K562 (cell line): ENCODE data around the gene DUSP9.

ENCODE experiments used
- CREB1 ChIP-seq, 2 experiments: sonication (generic) in 1 of 2; formaldehyde crosslinking in 1 of 2; IDR thresholded peaks; 2 replicates each; pipeline versions ENCODE4 v1.6.1 to v1.8.0; 2012 to 2022; ENCODE audit warnings: inconsistent platforms in 1 of 2, mild to moderate bottlenecking in 1 of 2, missing genetic modification reagents in 1 of 2, moderate library complexity in 1 of 2
- JUNB ChIP-seq: fragments of 450-650 bp; formaldehyde crosslinking; conservative IDR thresholded peaks from 2 replicates; pipeline ENCODE4 v1.4.0; 2020; ENCODE audit warnings: mild to moderate bottlenecking
- NR4A1 ChIP-seq, 2 experiments: fragments of 250-450 bp in 1 of 2; fragments of 450-650 bp in 1 of 2; sonication (Bioruptor Pico) in 1 of 2; IDR thresholded peaks; 2 replicates each; pipeline versions ENCODE4 v1.4.0 to v1.6.1; 2016 to 2020; ENCODE audit warnings: mild to moderate bottlenecking in 2 of 2, missing compliant biosample characterization in 1 of 2, missing genetic modification characterization in 1 of 2, moderate library complexity in 1 of 2
- PHF8 ChIP-seq: fragments of 200-600 bp; sonication (generic); IDR thresholded peaks from 2 replicates; pipeline ENCODE4 v1.6.1; 2012; ENCODE audit warnings: mixed run types, mild to moderate bottlenecking, inconsistent platforms, low read length, moderate library complexity, borderline replicate concordance
- SNAPC5 ChIP-seq: fragments of 250-450 bp; sonication (Bioruptor Pico); IDR thresholded peaks from 2 replicates; pipeline ENCODE4 v1.8.0; 2021; ENCODE audit warnings: moderate library complexity, mild to moderate bottlenecking, inconsistent platforms
- SRSF9 ChIP-seq: fragments of 200-400 bp; formaldehyde crosslinking; IDR thresholded peaks from 2 replicates; pipeline ENCODE4 v1.6.1; 2017; ENCODE audit warnings: low read depth, low read length, borderline replicate concordance
- TBP ChIP-seq: optimal IDR thresholded peaks from 2 replicates; pipeline ENCODE3; 2011; ENCODE audit warnings: low read depth, low read length, improper control_type of control experiment
- YY1 ChIP-seq, 3 experiments: IDR thresholded peaks; 2 replicates each; pipeline ENCODE4 v1.6.1; 2011; ENCODE audit warnings: low read length in 2 of 3, mild to moderate bottlenecking in 2 of 3, moderate library complexity in 2 of 3, borderline replicate concordance in 1 of 3, control low read depth in 1 of 3, low read depth in 1 of 3; ENCODE audit not compliant: insufficient read depth in 3 of 3, insufficient replicate concordance in 2 of 3, control insufficient read depth in 1 of 3, insufficient read length in 1 of 3; ENCODE audit errors: extremely low read depth in 1 of 3
- ZBTB43 ChIP-seq: sonication (generic); formaldehyde crosslinking; IDR thresholded peaks from 2 replicates; pipeline ENCODE4 v1.8.0; 2023; ENCODE audit warnings: mild to moderate bottlenecking, missing genetic modification reagents

- TF ChIP-seq SRSF9, result no peak
- TF ChIP-seq ZBTB43 (CRISPR knock-in tag), result no peak
- TF ChIP-seq YY1 (IDR thresholded peaks at IDR 0.05; ENCODE audit: borderline replicate concordance in 1 of 3, control insufficient read depth in 1 of 3, extremely low read depth in 1 of 3, insufficient read depth in 3 of 3, insufficient read length in 1 of 3, insufficient replicate concordance in 2 of 3, low read depth in 1 of 3, low read length in 2 of 3), result no peak
- no peak for TF ChIP-seq JUNB (CRISPR knock-in tag)
- TF ChIP-seq NR4A1 (CRISPR knock-in tag; IDR thresholded peaks at IDR 0.05), result no peak
- TF ChIP-seq NR4A1 (tag; IDR thresholded peaks at IDR 0.05), result no peak
- no peak for TF ChIP-seq TBP
- TF ChIP-seq PHF8, result no peak
- no peak for TF ChIP-seq CREB1 (IDR thresholded peaks at IDR 0.05)
- TF ChIP-seq CREB1 (CRISPR knock-in tag; IDR thresholded peaks at IDR 0.05), result no peak
- TF ChIP-seq SNAPC5 (CRISPR knock-in tag), result no peak
Observed at GRCh38 chrX:153684467-153685155, 37.6 kb downstream of the DUSP9 start.
